ENCODE data around the gene MTHFD1L. TPM values are rescaled to one million over a fixed set of nuclear protein-coding genes. Genes with fewer than 3 reads are reported as not detected.

MTHFD1L gene
- total RNA-seq, 1 donor from 2014 or later, result 1.6 TPM

GRCh38 chr6:151141685-151142084 is 276.2 kb downstream of the MTHFD1L start:
- ATAC-seq (peak; percentile 62), DNase-seq (ENCODE audit: low spot score) (no peak)

GRCh38 chr6:151142676-151143075 is 277.2 kb downstream of the MTHFD1L start:
- DNase-seq (ENCODE audit: low spot score) (no peak), ATAC-seq (no peak)

- ATAC-seq, result no peak
- no peak for DNase-seq (ENCODE audit: low spot score)
These were observed 277.8 kb downstream of the MTHFD1L start for GRCh38 chr6:151143337-151143736.

GRCh38 chr6:151143806-151144205 is 278.3 kb downstream of the MTHFD1L start:
- ATAC-seq, result no peak
- no peak for DNase-seq (ENCODE audit: low spot score)

- DNase-seq (ENCODE audit: low spot score), result no peak
- ATAC-seq, result no peak
These were observed 281.8 kb downstream of the MTHFD1L start for GRCh38 chr6:151147118-151147832.

GRCh38 chr6:151148111-151148510 is 282.6 kb downstream of the MTHFD1L start:
- ATAC-seq (no peak), DNase-seq (ENCODE audit: low spot score) (no peak)

GRCh38 chr6:151149793-151150192 is 284.3 kb downstream of the MTHFD1L start:
- ATAC-seq, result no peak

More at GRCh38 chr6:151149793-151150192, 284.3 kb downstream of the MTHFD1L start:
- DNase-seq (ENCODE audit: low spot score), result no peak
